ENCODE data around the gene HOXD3. TPM values are rescaled to one million over a fixed set of nuclear protein-coding genes. Genes with fewer than 3 reads are reported as not detected.
A peak's percentile ranks its signal among the peaks of the same experiment; 100 is the strongest.

The HOXD3 gene
- total RNA-seq, 1 donor from 2014 or later = not detected

DNA sequence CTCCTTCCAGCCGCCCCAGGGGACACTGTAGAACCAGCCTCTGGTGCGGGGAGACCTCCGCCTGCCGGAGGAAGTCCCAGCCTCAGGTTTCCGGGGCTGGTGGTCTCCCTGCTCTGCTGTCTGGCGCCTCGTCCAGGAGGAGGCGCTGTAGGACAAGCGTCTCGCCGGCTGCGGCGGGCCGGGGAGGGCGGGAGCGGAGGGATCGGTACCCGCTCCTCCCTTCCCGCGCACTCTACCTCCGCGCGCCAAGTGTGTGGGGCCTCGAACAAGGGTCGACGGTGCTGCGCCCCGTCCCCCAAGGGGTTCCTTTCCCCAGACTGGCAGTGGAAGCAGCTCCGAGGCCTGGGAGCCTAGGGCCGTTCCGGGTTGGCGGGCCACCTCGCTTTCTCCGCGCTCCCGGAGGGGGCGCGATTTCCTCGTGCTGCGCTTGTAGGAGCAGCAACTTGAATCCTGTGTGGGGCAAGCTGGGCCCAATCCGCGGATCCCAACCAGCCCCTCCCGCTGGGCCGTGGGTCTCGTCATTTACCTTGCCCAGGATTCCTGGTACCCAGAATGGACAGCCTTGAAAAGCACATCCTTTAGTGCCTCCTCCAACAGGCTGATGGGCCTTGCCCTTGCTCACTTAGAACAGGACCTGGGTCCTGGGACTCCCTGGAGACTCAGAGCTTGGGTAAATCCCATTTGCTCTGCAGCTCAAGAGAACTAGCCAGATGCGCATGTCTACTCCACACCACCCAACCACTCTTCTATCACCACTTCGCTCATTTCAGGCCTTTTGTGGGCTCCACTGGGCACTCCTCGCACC lies 16.4 kb upstream of the HOXD3 start:
- Mint-ChIP-seq H3K9me3 (ENCODE audit: low read depth) (peaks cover 9% of the 10 kb centered on the region), H3K4me3 (ENCODE audit: unreplicated experiment) (peak overlapping the region; percentile 12), H3K36me3 (ENCODE audit: low read depth) (peaks cover 7% of the 10 kb centered on the region), H3K27me3 (ENCODE audit: low read depth) (peaks cover 80% of the 10 kb centered on the region), H3K4me1 (ENCODE audit: low read depth) (peaks cover 7% of the 10 kb centered on the region), H3K27ac (ENCODE audit: unreplicated experiment) (no peak overlapping the region)
- DNase-seq (ENCODE audit: low spot score) = no peak
- TF ChIP-seq, protein P1, sequence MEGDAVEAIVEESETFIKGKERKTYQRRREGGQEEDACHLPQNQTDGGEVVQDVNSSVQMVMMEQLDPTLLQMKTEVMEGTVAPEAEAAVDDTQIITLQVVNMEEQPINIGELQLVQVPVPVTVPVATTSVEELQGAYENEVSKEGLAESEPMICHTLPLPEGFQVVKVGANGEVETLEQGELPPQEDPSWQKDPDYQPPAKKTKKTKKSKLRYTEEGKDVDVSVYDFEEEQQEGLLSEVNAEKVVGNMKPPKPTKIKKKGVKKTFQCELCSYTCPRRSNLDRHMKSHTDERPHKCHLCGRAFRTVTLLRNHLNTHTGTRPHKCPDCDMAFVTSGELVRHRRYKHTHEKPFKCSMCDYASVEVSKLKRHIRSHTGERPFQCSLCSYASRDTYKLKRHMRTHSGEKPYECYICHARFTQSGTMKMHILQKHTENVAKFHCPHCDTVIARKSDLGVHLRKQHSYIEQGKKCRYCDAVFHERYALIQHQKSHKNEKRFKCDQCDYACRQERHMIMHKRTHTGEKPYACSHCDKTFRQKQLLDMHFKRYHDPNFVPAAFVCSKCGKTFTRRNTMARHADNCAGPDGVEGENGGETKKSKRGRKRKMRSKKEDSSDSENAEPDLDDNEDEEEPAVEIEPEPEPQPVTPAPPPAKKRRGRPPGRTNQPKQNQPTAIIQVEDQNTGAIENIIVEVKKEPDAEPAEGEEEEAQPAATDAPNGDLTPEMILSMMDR (IDR thresholded peaks at IDR 0.05) = peak; percentile 85

DNA sequence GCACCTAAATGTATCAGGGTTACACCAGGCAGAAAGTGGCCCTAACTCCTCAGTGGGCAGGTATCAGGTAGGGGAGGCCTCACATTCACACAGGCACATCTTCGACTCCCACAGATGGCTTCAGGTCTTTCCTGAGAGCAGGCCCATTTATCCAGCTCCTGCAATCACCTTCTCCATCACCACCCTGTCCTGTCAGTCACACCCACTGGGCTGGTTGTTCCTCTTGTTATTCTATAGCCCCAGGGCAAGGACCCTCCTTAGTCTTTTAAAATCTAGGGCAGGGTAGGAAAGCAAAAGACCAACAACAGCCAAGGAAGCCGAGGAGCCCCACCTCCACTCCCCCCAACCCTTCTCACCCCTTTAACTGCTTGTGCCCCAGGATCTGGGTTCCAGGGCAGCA lies 14.8 kb upstream of the HOXD3 start:
- Mint-ChIP-seq H3K9me3 (ENCODE audit: low read depth) (peaks cover 9% of the 10 kb centered on the region), H3K27ac (ENCODE audit: unreplicated experiment) (no peak overlapping the region)

DNA sequence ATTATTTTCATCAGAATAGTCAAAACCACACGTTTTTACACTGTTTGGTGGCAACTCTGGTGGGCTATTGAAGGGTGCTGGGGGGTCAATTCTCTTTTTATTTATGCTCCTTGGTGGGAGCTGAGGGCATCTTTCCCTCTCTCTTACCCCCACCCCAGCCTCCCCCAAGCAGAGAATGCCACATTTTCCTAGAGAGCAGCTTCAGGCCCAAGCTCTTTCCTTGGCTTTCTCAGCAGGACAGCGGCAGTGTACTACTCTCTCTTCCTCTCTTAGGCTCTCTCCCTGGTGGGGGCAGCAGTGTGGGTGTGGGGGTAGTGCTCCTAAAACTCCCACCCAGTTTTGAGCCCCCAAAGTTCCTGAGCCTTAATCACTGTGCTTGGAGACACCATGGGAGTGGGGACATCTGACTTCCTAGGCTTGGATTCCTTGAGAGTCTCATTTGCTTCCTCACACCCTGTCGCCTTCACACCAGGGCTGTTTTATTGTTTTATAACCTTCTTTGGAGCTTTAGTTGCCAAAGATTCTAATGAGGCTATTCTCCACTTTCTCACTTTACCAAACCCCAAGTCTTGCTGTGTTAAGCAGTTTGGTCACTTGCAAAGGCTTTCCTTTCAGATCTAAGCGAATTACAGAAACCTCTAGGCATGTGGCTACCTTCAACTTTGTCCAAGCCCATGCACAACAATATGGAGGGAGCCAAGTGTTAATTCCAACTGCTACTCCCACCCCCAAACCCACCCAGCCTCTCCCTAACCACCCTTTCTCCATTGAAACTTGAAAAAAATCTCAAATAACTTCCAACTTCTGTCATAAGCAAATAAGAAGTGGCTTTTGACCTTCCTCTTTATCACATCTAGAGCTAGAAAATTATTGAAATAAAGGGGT lies 11.8 kb upstream of the HOXD3 start:
- Mint-ChIP-seq H3K27me3 (ENCODE audit: low read depth) (peaks cover 89% of the 10 kb centered on the region), H3K36me3 (ENCODE audit: low read depth) (no peaks in the 10 kb centered on the region), H3K9me3 (ENCODE audit: low read depth) (no peaks in the 10 kb centered on the region), H3K4me1 (ENCODE audit: low read depth) (no peaks in the 10 kb centered on the region), H3K27ac (ENCODE audit: unreplicated experiment) (no peak overlapping the region), H3K4me3 (ENCODE audit: unreplicated experiment) (no peak overlapping the region)
- no peak for DNase-seq (ENCODE audit: low spot score)
- TF ChIP-seq, protein P1 (IDR thresholded peaks at IDR 0.05) = no peak

More for the DNA sequence above, 14.8 kb upstream of the HOXD3 start:
- H3K27me3 Mint-ChIP-seq (ENCODE audit: low read depth) = peaks cover 86% of the 10 kb centered on the region
- DNase-seq (ENCODE audit: low spot score) = no peak
- no peak overlapping the region for H3K4me3 Mint-ChIP-seq (ENCODE audit: unreplicated experiment)
- TF ChIP-seq, protein P1 (IDR thresholded peaks at IDR 0.05) = no peak
- H3K36me3 Mint-ChIP-seq (ENCODE audit: low read depth) = peaks cover 6% of the 10 kb centered on the region
- H3K4me1 Mint-ChIP-seq (ENCODE audit: low read depth) = no peaks in the 10 kb centered on the region

DNA sequence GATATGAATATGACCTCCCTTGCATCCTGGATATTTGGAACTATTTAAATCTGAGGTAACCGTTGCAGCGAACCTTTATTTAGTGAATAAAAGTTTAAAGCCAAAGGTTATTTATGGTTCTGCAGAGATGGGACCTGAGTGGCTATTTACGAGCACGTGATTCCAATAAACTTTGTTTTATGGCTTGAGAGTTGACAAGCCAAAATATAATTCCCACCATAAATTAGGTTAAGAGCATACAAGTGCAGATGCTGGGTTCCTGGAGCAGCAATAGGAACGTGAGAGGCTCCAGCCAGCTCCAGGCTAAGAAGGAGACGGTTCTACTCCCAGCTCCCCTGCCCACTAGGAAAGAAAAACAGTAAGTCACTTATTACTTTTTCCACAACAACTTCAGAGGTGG lies 11.0 kb upstream of the HOXD3 start:
- Mint-ChIP-seq H3K9me3 (ENCODE audit: low read depth) (no peaks in the 10 kb centered on the region), H3K36me3 (ENCODE audit: low read depth) (no peaks in the 10 kb centered on the region), H3K27ac (ENCODE audit: unreplicated experiment) (no peak overlapping the region), H3K4me1 (ENCODE audit: low read depth) (no peaks in the 10 kb centered on the region), H3K4me3 (ENCODE audit: unreplicated experiment) (no peak overlapping the region), H3K27me3 (ENCODE audit: low read depth) (peaks cover 92% of the 10 kb centered on the region)
- DNase-seq (ENCODE audit: low spot score) = no peak
- TF ChIP-seq, protein P1 (IDR thresholded peaks at IDR 0.05) = no peak

DNA sequence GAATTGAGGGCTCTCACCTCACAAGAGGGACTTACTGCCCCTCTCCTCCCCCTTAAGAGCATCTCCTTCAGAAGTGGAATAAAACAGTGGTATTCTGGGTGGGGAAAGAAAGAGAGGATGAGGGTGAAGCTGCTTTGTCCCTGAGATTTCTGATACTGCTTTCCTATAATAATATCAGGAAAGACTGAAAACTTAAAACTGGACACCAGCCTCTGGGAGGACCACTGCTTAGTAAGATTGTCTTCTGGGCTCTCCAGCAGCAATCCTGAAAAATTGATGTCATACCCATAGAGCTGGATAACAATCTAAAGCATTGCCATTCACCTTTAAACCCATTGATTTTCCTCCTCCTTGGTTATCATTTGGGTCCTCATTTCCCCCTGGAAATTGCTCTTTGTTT lies 10.5 kb upstream of the HOXD3 start:
- Mint-ChIP-seq H3K9me3 (ENCODE audit: low read depth) (no peaks in the 10 kb centered on the region), H3K27ac (ENCODE audit: unreplicated experiment) (no peak overlapping the region), H3K36me3 (ENCODE audit: low read depth) (no peaks in the 10 kb centered on the region), H3K27me3 (ENCODE audit: low read depth) (peaks cover 91% of the 10 kb centered on the region), H3K4me3 (ENCODE audit: unreplicated experiment) (no peak overlapping the region), H3K4me1 (ENCODE audit: low read depth) (no peaks in the 10 kb centered on the region)
- DNase-seq (ENCODE audit: low spot score) = no peak
- TF ChIP-seq, protein P1 (IDR thresholded peaks at IDR 0.05) = no peak
